Keratinocyte (primary cell): ENCODE results near the gene KMT2E.

Experiments used
- CTCF ChIP-seq, 3 experiments: IDR thresholded peaks in 1 of 3; conservative IDR thresholded peaks in 1 of 3; optimal IDR thresholded peaks in 1 of 3; 2 replicates in 2 of 3; 3 replicates in 1 of 3; pipeline versions ENCODE3 to v1.5.1; 2011; ENCODE audit warnings: low read length in 3 of 3, mild to moderate bottlenecking in 3 of 3, moderate library complexity in 2 of 3, control low read depth in 1 of 3, inconsistent platforms in 1 of 3; ENCODE audit not compliant: insufficient read depth in 2 of 3; ENCODE audit errors: extremely low read depth in 1 of 3
- EZH2 ChIP-seq: IDR thresholded peaks from one replicate; pipeline ENCODE4 v1.6.1; 2012; ENCODE audit warnings: inconsistent platforms, mild to moderate bottlenecking, low read length, moderate library complexity

DNA sequence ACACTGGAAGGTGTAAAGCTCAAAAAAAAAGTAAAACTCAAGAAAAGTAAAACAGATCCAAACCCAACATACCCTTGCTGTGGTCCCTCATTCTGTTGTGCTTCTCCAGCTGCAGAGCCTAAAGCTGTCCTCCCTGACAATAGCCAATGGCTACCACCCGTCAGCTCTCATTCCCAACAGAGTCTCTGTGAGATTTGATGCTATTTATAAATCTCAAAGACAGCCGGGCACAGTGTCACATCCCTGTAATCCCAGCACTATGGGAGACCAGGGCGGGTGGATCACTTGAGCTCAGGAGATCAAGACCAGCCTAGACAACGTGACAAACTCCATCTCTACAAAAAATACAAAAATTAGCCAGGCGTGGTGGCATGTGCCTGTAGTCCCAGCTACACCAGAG is 116.0 kb downstream of the KMT2E start:
- TF ChIP-seq CTCF (optimal IDR thresholded peaks at IDR 0.05 in 1 of 3, IDR thresholded peaks at IDR 0.05 in 1 of 3, conservative IDR thresholded peaks at IDR 0.05 in 1 of 3; ENCODE audit: extremely low read depth in 1 of 3, insufficient read depth in 2 of 3, low read length in 3 of 3) (no peak), EZH2 (no peak)
